ENCODE measurements around the gene TSPAN4.

Gene TSPAN4

GRCh38 chr11:863023-863909 is 20.6 kb downstream of the TSPAN4 start:
- Histone ChIP-seq H4K8ac (ENCODE audit: low read depth, low read length) (no peak overlapping the region), H3K9ac (ENCODE audit: low read length) (no peak overlapping the region), H2BK15ac (replicated peaks; ENCODE audit: low read depth) (no peak overlapping the region), H3K56ac (ENCODE audit: low read length) (no peak overlapping the region), H3K36me3 (ENCODE audit: control insufficient read depth, insufficient read depth, low read length) (no peaks in the 10 kb centered on the region), H3K4me2 (ENCODE audit: low read length) (no peak overlapping the region), H3K27me3 (ENCODE audit: insufficient read depth, low read length, poor library complexity) (no peaks in the 10 kb centered on the region), H3K27ac (ENCODE audit: low read depth, low read length) (no peak overlapping the region), H3K4me1 (ENCODE audit: control insufficient read depth, low read depth, low read length) (no peaks in the 10 kb centered on the region), H3K79me2 (ENCODE audit: control insufficient read depth, insufficient read depth, low read length) (no peaks in the 10 kb centered on the region), H2BK120ac (ENCODE audit: low read depth, low read length) (no peak overlapping the region), H2AK5ac (ENCODE audit: low read length) (no peak overlapping the region), H3K79me1 (ENCODE audit: low read length) (no peaks in the 10 kb centered on the region), H3K23ac (ENCODE audit: low read length) (no peak overlapping the region), H4K5ac (ENCODE audit: low read length) (no peak overlapping the region), H3K4ac (ENCODE audit: low read depth, low read length) (no peak overlapping the region), H3K4me3 (ENCODE audit: low read length) (no peak overlapping the region), H2BK5ac (ENCODE audit: low read length) (no peak overlapping the region), H3K18ac (ENCODE audit: low read length) (no peak overlapping the region)
- DNase-seq: no peak
- WGBS (ENCODE audit: extremely low coverage, insufficient coverage, low lambda C conversion rate): no CpG with 5 or more reads among the region's 24 CpGs

- no peak overlapping the region for H2AK5ac ChIP-seq (ENCODE audit: low read length)
- H3K4me1 ChIP-seq (ENCODE audit: control insufficient read depth, low read depth, low read length): no peaks in the 10 kb centered on the region
- no peaks in the 10 kb centered on the region for H3K36me3 ChIP-seq (ENCODE audit: control insufficient read depth, insufficient read depth, low read length)
- no peak overlapping the region for H2BK120ac ChIP-seq (ENCODE audit: low read depth, low read length)
- H3K9ac ChIP-seq (ENCODE audit: low read length): no peak overlapping the region
- H4K8ac ChIP-seq (ENCODE audit: low read depth, low read length): no peak overlapping the region
- H2BK5ac ChIP-seq (ENCODE audit: low read length): no peak overlapping the region
- no peak overlapping the region for H3K4ac ChIP-seq (ENCODE audit: low read depth, low read length)
- H3K27me3 ChIP-seq (ENCODE audit: insufficient read depth, low read length, poor library complexity): no peaks in the 10 kb centered on the region
- H2BK15ac ChIP-seq (replicated peaks; ENCODE audit: low read depth): no peak overlapping the region
- no peak overlapping the region for H3K56ac ChIP-seq (ENCODE audit: low read length)
- H3K4me2 ChIP-seq (ENCODE audit: low read length): no peak overlapping the region
- no peak overlapping the region for H3K23ac ChIP-seq (ENCODE audit: low read length)
- H3K27ac ChIP-seq (ENCODE audit: low read depth, low read length): no peak overlapping the region
- H4K5ac ChIP-seq (ENCODE audit: low read length): no peak overlapping the region
- H3K18ac ChIP-seq (ENCODE audit: low read length): no peak overlapping the region
- no peaks in the 10 kb centered on the region for H3K79me2 ChIP-seq (ENCODE audit: control insufficient read depth, insufficient read depth, low read length)
- DNase-seq: no peak
- H3K4me3 ChIP-seq (ENCODE audit: low read length): no peak overlapping the region
- no CpG with 5 or more reads among the region's 31 CpGs for WGBS (ENCODE audit: extremely low coverage, insufficient coverage, low lambda C conversion rate)
- no peaks in the 10 kb centered on the region for H3K79me1 ChIP-seq (ENCODE audit: low read length)
Measured at GRCh38 chr11:863910-864827, 21.5 kb downstream of the TSPAN4 start.

- Histone ChIP-seq H3K23ac (ENCODE audit: low read length) (no peak overlapping the region), H3K4me1 (ENCODE audit: control insufficient read depth, low read depth, low read length) (no peaks in the 10 kb centered on the region), H3K36me3 (ENCODE audit: control insufficient read depth, insufficient read depth, low read length) (no peaks in the 10 kb centered on the region), H3K56ac (ENCODE audit: low read length) (no peak overlapping the region), H2BK120ac (ENCODE audit: low read depth, low read length) (no peak overlapping the region), H3K27me3 (ENCODE audit: insufficient read depth, low read length, poor library complexity) (no peaks in the 10 kb centered on the region), H2AK5ac (ENCODE audit: low read length) (no peak overlapping the region), H3K18ac (ENCODE audit: low read length) (no peak overlapping the region), H3K27ac (ENCODE audit: low read depth, low read length) (no peak overlapping the region), H2BK5ac (ENCODE audit: low read length) (no peak overlapping the region), H2BK15ac (replicated peaks; ENCODE audit: low read depth) (no peak overlapping the region), H4K8ac (ENCODE audit: low read depth, low read length) (no peak overlapping the region), H4K5ac (ENCODE audit: low read length) (no peak overlapping the region), H3K9ac (ENCODE audit: low read length) (no peak overlapping the region), H3K4me2 (ENCODE audit: low read length) (no peak overlapping the region), H3K79me2 (ENCODE audit: control insufficient read depth, insufficient read depth, low read length) (no peaks in the 10 kb centered on the region), H3K4ac (ENCODE audit: low read depth, low read length) (no peak overlapping the region), H3K4me3 (ENCODE audit: low read length) (no peak overlapping the region), H3K79me1 (ENCODE audit: low read length) (no peaks in the 10 kb centered on the region)
- DNase-seq: no peak
- WGBS (ENCODE audit: extremely low coverage, insufficient coverage, low lambda C conversion rate): no CpG with 5 or more reads among the region's 11 CpGs
Measured at GRCh38 chr11:864898-865297, 22.2 kb downstream of the TSPAN4 start.

GRCh38 chr11:865462-866430 is 23.1 kb downstream of the TSPAN4 start:
- no peak overlapping the region for H3K23ac ChIP-seq (ENCODE audit: low read length)
- H3K79me1 ChIP-seq (ENCODE audit: low read length): no peaks in the 10 kb centered on the region
- H2AK5ac ChIP-seq (ENCODE audit: low read length): no peak overlapping the region
- no peaks in the 10 kb centered on the region for H3K27me3 ChIP-seq (ENCODE audit: insufficient read depth, low read length, poor library complexity)
- H3K56ac ChIP-seq (ENCODE audit: low read length): no peak overlapping the region
- no peaks in the 10 kb centered on the region for H3K36me3 ChIP-seq (ENCODE audit: control insufficient read depth, insufficient read depth, low read length)
- H3K4me2 ChIP-seq (ENCODE audit: low read length): no peak overlapping the region
- H3K4ac ChIP-seq (ENCODE audit: low read depth, low read length): no peak overlapping the region
- H2BK15ac ChIP-seq (replicated peaks; ENCODE audit: low read depth): no peak overlapping the region
- no peaks in the 10 kb centered on the region for H3K79me2 ChIP-seq (ENCODE audit: control insufficient read depth, insufficient read depth, low read length)
- H2BK120ac ChIP-seq (ENCODE audit: low read depth, low read length): no peak overlapping the region
- no peak overlapping the region for H4K5ac ChIP-seq (ENCODE audit: low read length)
- no peak overlapping the region for H4K8ac ChIP-seq (ENCODE audit: low read depth, low read length)
- H3K27ac ChIP-seq (ENCODE audit: low read depth, low read length): no peak overlapping the region
- H3K4me3 ChIP-seq (ENCODE audit: low read length): no peak overlapping the region
- no peak overlapping the region for H3K18ac ChIP-seq (ENCODE audit: low read length)
- no peak for DNase-seq
- H3K9ac ChIP-seq (ENCODE audit: low read length): no peak overlapping the region
- no peaks in the 10 kb centered on the region for H3K4me1 ChIP-seq (ENCODE audit: control insufficient read depth, low read depth, low read length)
- no peak overlapping the region for H2BK5ac ChIP-seq (ENCODE audit: low read length)
- WGBS (ENCODE audit: extremely low coverage, insufficient coverage, low lambda C conversion rate): no CpG with 5 or more reads among the region's 41 CpGs

GRCh38 chr11:866481-866880 is 23.8 kb downstream of the TSPAN4 start:
- Histone ChIP-seq H2BK120ac (ENCODE audit: low read depth, low read length) (no peak overlapping the region), H3K4ac (ENCODE audit: low read depth, low read length) (no peak overlapping the region), H3K27me3 (ENCODE audit: insufficient read depth, low read length, poor library complexity) (no peaks in the 10 kb centered on the region), H3K23ac (ENCODE audit: low read length) (no peak overlapping the region), H4K5ac (ENCODE audit: low read length) (no peak overlapping the region), H3K79me1 (ENCODE audit: low read length) (no peaks in the 10 kb centered on the region), H2BK5ac (ENCODE audit: low read length) (no peak overlapping the region), H3K4me1 (ENCODE audit: control insufficient read depth, low read depth, low read length) (no peaks in the 10 kb centered on the region), H4K8ac (ENCODE audit: low read depth, low read length) (no peak overlapping the region), H3K36me3 (ENCODE audit: control insufficient read depth, insufficient read depth, low read length) (no peaks in the 10 kb centered on the region), H2AK5ac (ENCODE audit: low read length) (no peak overlapping the region), H3K56ac (ENCODE audit: low read length) (no peak overlapping the region), H3K79me2 (ENCODE audit: control insufficient read depth, insufficient read depth, low read length) (no peaks in the 10 kb centered on the region), H3K4me2 (ENCODE audit: low read length) (no peak overlapping the region), H2BK15ac (replicated peaks; ENCODE audit: low read depth) (no peak overlapping the region), H3K18ac (ENCODE audit: low read length) (no peak overlapping the region), H3K4me3 (ENCODE audit: low read length) (no peak overlapping the region), H3K9ac (ENCODE audit: low read length) (no peak overlapping the region), H3K27ac (ENCODE audit: low read depth, low read length) (no peak overlapping the region)
- DNase-seq: no peak
- no CpG with 5 or more reads among the region's 14 CpGs for WGBS (ENCODE audit: extremely low coverage, insufficient coverage, low lambda C conversion rate)

All from mesendoderm (in vitro differentiated cells).